ENCODE results near the gene FAM186B. TPM values are rescaled to one million over a fixed set of nuclear protein-coding genes. Genes with fewer than 3 reads are reported as not detected.

The FAM186B gene
- total RNA-seq, 1 donor from 2014 or later, result 0.57 TPM

DNA sequence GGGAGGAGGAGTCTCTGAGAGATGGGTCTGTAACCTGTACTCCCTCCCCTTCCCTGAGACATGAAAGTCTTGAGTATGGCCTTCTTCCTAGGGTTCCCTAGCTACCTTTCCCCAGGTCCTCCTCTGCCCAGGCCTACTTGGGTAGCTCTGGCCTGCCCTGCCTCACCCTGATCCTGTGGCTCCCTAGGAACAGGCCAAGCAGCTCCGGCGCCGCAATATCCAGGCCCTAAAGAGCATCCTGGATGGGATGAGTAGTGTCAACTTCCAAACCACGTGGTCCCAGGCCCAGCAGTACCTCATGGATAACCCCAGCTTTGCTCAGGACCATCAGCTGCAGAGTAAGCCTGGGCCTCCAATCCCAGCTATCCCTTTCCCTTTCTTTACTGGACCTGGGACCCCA is 30.2 kb upstream of the FAM186B start:
- DNase-seq (ENCODE audit: low read depth), result no peak
- Histone ChIP-seq H3K27ac (ENCODE audit: low read depth, low read length) (no peak overlapping the region), H3K79me2 (ENCODE audit: insufficient read depth, low read length) (no peaks in the 10 kb centered on the region), H4K20me1 (ENCODE audit: insufficient read depth, low read length) (peaks cover 8% of the 10 kb centered on the region), H3K9me3 (ENCODE audit: insufficient read depth, low read depth, low read length) (no peaks in the 10 kb centered on the region), H3K4me1 (ENCODE audit: insufficient read depth, low read length) (peaks cover 5% of the 10 kb centered on the region), H3K4me3 (ENCODE audit: insufficient read depth, low read depth, low read length) (no peak overlapping the region), H2AFZ (ENCODE audit: low read depth, low read length) (no peak overlapping the region), H3K9ac (ENCODE audit: low read length) (no peak overlapping the region), H3K36me3 (ENCODE audit: insufficient read depth, low read length) (peaks cover 8% of the 10 kb centered on the region), H3K27me3 (ENCODE audit: insufficient read depth, low read length) (no peaks in the 10 kb centered on the region), H3K4me2 (ENCODE audit: low read length) (no peak overlapping the region)
- no peak for TF ChIP-seq EZH2 (IDR thresholded peaks at IDR 0.05; ENCODE audit: insufficient read depth, low read length)
- TF ChIP-seq, protein P1, sequence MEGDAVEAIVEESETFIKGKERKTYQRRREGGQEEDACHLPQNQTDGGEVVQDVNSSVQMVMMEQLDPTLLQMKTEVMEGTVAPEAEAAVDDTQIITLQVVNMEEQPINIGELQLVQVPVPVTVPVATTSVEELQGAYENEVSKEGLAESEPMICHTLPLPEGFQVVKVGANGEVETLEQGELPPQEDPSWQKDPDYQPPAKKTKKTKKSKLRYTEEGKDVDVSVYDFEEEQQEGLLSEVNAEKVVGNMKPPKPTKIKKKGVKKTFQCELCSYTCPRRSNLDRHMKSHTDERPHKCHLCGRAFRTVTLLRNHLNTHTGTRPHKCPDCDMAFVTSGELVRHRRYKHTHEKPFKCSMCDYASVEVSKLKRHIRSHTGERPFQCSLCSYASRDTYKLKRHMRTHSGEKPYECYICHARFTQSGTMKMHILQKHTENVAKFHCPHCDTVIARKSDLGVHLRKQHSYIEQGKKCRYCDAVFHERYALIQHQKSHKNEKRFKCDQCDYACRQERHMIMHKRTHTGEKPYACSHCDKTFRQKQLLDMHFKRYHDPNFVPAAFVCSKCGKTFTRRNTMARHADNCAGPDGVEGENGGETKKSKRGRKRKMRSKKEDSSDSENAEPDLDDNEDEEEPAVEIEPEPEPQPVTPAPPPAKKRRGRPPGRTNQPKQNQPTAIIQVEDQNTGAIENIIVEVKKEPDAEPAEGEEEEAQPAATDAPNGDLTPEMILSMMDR (IDR thresholded peaks at IDR 0.05; ENCODE audit: insufficient read depth, low read depth, low read length), result no peak
- no peak overlapping the region for H3K27ac Mint-ChIP-seq (ENCODE audit: unreplicated experiment)
- H3K4me1 Mint-ChIP-seq (ENCODE audit: low read depth, unreplicated experiment), result peaks cover 14% of the 10 kb centered on the region
- H3K36me3 Mint-ChIP-seq (ENCODE audit: low read depth, unreplicated experiment), result peaks cover 10% of the 10 kb centered on the region
- H3K4me3 Mint-ChIP-seq (ENCODE audit: unreplicated experiment), result no peak overlapping the region
- no peaks in the 10 kb centered on the region for H3K27me3 Mint-ChIP-seq (ENCODE audit: low read depth, unreplicated experiment)
- H3K9me3 Mint-ChIP-seq (ENCODE audit: unreplicated experiment), result no peaks in the 10 kb centered on the region
- FAIRE-seq, result no peak

DNA sequence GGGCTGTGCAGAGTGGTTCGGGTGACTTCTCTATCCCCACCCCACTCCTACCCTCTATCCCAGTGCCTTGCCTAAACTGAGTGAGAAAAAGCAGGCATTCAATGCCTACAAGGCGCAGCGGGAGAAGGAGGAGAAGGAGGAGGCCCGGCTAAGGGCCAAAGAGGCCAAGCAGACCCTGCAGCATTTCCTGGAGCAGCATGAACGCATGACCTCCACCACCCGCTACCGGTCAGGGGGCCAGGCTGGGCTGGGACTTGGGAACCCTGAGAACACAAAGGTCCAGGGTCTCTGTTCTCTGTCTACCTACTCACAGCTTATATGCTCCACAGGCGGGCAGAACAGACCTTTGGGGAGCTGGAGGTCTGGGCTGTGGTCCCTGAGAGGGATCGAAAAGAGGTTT is 29.6 kb upstream of the FAM186B start:
- Mint-ChIP-seq H3K4me1 (ENCODE audit: low read depth, unreplicated experiment) (peaks cover 14% of the 10 kb centered on the region), H3K9me3 (ENCODE audit: unreplicated experiment) (no peaks in the 10 kb centered on the region), H3K4me3 (ENCODE audit: unreplicated experiment) (no peak overlapping the region), H3K36me3 (ENCODE audit: low read depth, unreplicated experiment) (peaks cover 12% of the 10 kb centered on the region), H3K27ac (ENCODE audit: unreplicated experiment) (no peak overlapping the region), H3K27me3 (ENCODE audit: low read depth, unreplicated experiment) (no peaks in the 10 kb centered on the region)
- Histone ChIP-seq H3K4me3 (ENCODE audit: insufficient read depth, low read depth, low read length) (no peak overlapping the region), H3K4me2 (ENCODE audit: low read length) (no peak overlapping the region), H3K27me3 (ENCODE audit: insufficient read depth, low read length) (no peaks in the 10 kb centered on the region), H3K9me3 (ENCODE audit: insufficient read depth, low read depth, low read length) (no peaks in the 10 kb centered on the region), H3K36me3 (ENCODE audit: insufficient read depth, low read length) (peaks cover 8% of the 10 kb centered on the region), H3K9ac (ENCODE audit: low read length) (no peak overlapping the region), H3K27ac (ENCODE audit: low read depth, low read length) (no peak overlapping the region), H3K4me1 (ENCODE audit: insufficient read depth, low read length) (peaks cover 5% of the 10 kb centered on the region), H2AFZ (ENCODE audit: low read depth, low read length) (no peak overlapping the region), H3K79me2 (ENCODE audit: insufficient read depth, low read length) (no peaks in the 10 kb centered on the region), H4K20me1 (ENCODE audit: insufficient read depth, low read length) (peaks cover 8% of the 10 kb centered on the region)
- FAIRE-seq (no peak), DNase-seq (ENCODE audit: low read depth) (no peak)
- TF ChIP-seq EZH2 (IDR thresholded peaks at IDR 0.05; ENCODE audit: insufficient read depth, low read length), result no peak
- TF ChIP-seq, protein P1 (IDR thresholded peaks at IDR 0.05; ENCODE audit: insufficient read depth, low read depth, low read length), result no peak

DNA sequence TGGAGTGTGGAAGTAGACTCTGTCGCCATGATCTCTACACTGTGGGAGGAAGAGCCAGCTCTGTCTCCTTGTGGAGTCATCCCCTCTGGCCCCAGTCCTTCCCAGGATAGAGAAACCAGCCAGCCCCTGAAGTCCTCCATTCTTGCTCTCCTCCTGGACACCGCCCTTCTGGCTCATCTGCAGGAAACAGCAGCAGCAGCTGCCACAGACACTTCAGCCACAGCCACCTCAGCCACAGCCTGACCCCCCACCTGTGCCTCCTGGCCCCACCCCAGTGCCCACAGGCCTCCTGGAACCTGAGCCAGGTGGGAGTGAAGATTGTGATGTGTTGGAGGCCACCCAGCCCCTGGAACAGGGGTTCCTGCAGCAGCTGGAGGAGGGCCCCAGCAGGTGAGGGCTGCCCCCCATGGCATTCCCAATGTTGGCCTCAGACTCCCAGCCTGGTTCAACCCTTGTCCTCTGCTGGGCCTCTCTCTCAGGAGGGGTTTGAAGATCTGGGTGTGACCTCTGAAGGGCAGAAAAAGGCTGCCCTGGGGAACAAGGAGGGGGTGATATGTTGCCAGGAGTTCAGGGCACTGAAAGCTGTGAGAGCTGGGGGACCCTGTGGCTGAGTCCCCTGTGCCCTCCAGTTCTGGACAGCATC is 28.4 kb upstream of the FAM186B start:
- Mint-ChIP-seq H3K4me3 (ENCODE audit: unreplicated experiment) (no peak overlapping the region), H3K4me1 (ENCODE audit: low read depth, unreplicated experiment) (peaks cover 14% of the 10 kb centered on the region), H3K27ac (ENCODE audit: unreplicated experiment) (no peak overlapping the region), H3K36me3 (ENCODE audit: low read depth, unreplicated experiment) (peaks cover 12% of the 10 kb centered on the region), H3K27me3 (ENCODE audit: low read depth, unreplicated experiment) (no peaks in the 10 kb centered on the region), H3K9me3 (ENCODE audit: unreplicated experiment) (no peaks in the 10 kb centered on the region)
- Histone ChIP-seq H2AFZ (ENCODE audit: low read depth, low read length) (no peak overlapping the region), H3K4me1 (ENCODE audit: insufficient read depth, low read length) (peaks cover 5% of the 10 kb centered on the region), H3K27me3 (ENCODE audit: insufficient read depth, low read length) (no peaks in the 10 kb centered on the region), H3K79me2 (ENCODE audit: insufficient read depth, low read length) (no peaks in the 10 kb centered on the region), H3K4me3 (ENCODE audit: insufficient read depth, low read depth, low read length) (no peak overlapping the region), H3K36me3 (ENCODE audit: insufficient read depth, low read length) (peaks cover 8% of the 10 kb centered on the region), H3K4me2 (ENCODE audit: low read length) (no peak overlapping the region), H3K9ac (ENCODE audit: low read length) (no peak overlapping the region), H4K20me1 (ENCODE audit: insufficient read depth, low read length) (peaks cover 11% of the 10 kb centered on the region), H3K9me3 (ENCODE audit: insufficient read depth, low read depth, low read length) (no peaks in the 10 kb centered on the region), H3K27ac (ENCODE audit: low read depth, low read length) (no peak overlapping the region)
- DNase-seq (ENCODE audit: low read depth) (no peak), FAIRE-seq (no peak)
- TF ChIP-seq, protein P1 (IDR thresholded peaks at IDR 0.05; ENCODE audit: insufficient read depth, low read depth, low read length), result no peak
- no peak for TF ChIP-seq EZH2 (IDR thresholded peaks at IDR 0.05; ENCODE audit: insufficient read depth, low read length)
